Peyer's patch (tissue), 4 donors: ENCODE data around the gene CELF4. TPM values are rescaled to one million over a fixed set of nuclear protein-coding genes. Genes with fewer than 3 reads are reported as not detected.

ENCODE experiments used
- DNase-seq, 3 donors: peaks; one replicate each; pipeline ENCODE4 v3.0.0-alpha.2; 2017 to 2019
- H3K27ac ChIP-seq, 4 donors: fragments of 200-600 bp; sonication (generic); one replicate each; pipeline ENCODE4 v1.5.1; 2016 to 2019
- H3K27me3 ChIP-seq, 2 donors: fragments of 200-600 bp; sonication (generic); one replicate each; pipeline ENCODE4 v1.5.1; 2019
- H3K36me3 ChIP-seq, 3 donors: fragments of 200-600 bp; sonication (generic); one replicate each; pipeline ENCODE4 v1.5.1; 2016 to 2019
- H3K4me1 ChIP-seq, 4 donors: fragments of 200-600 bp; sonication (generic); one replicate each; pipeline ENCODE4 v1.5.1; 2016 to 2019
- H3K4me3 ChIP-seq, 4 donors: fragments of 200-600 bp; sonication (generic); 1 replicate in 3 of 4; 2 replicates in 1 of 4; pipeline ENCODE4 v1.5.1; 2016 to 2019; ENCODE audit warnings: mild to moderate bottlenecking in 1 of 4
- H3K9me3 ChIP-seq, 4 donors: fragments of 200-600 bp; sonication (generic); one replicate each; pipeline ENCODE4 v1.5.1; 2016 to 2019; ENCODE audit warnings: mild to moderate bottlenecking in 1 of 4
- CTCF ChIP-seq, 6 experiments: fragments of 450-650 bp in 4 of 6; fragments of 200-600 bp in 2 of 6; sonication (generic) in 1 of 6; IDR thresholded peaks; one replicate each; pipeline ENCODE4 v1.5.1; 2017 to 2019; ENCODE audit warnings: antibody characterized with exemption in 6 of 6, mild to moderate bottlenecking in 3 of 6, moderate library complexity in 1 of 6
- POLR2A ChIP-seq, 2 donors: fragments of 450-650 bp; IDR thresholded peaks; one replicate each; pipeline ENCODE4 v1.5.1; 2017; ENCODE audit warnings: antibody characterized with exemption in 2 of 2, mild to moderate bottlenecking in 2 of 2, moderate library complexity in 2 of 2
- total RNA-seq, 4 donors: library from RNA; depleted of rRNA; stranded (reverse); fragments of >200 nt; gene quantifications; one replicate each; pipeline ENCODE4 v1.1.0, GENCODE V29; 2016

CELF4 gene
- total RNA-seq, 4 donors from 2014 or later, result 0.35 to 4.8 TPM; not detected in 2

- DNase-seq, result no peak
- no peak overlapping the region for H3K27ac ChIP-seq
- H3K36me3 ChIP-seq, result no peaks in the 10 kb centered on the region
- H3K27me3 ChIP-seq, result no peaks in the 10 kb centered on the region
- no peak for TF ChIP-seq POLR2A (IDR thresholded peaks at IDR 0.05)
- H3K4me3 ChIP-seq, result no peak overlapping the region
- no peaks in the 10 kb centered on the region for H3K4me1 ChIP-seq
- H3K9me3 ChIP-seq, result no peaks in the 10 kb centered on the region
Measured at GRCh38 chr18:37260367-37261093, 305.1 kb downstream of the CELF4 start.

- Histone ChIP-seq H3K36me3 (no peaks in the 10 kb centered on the region), H3K4me3 (no peak overlapping the region), H3K27ac (no peak overlapping the region), H3K4me1 (peaks cover 0 to under 1% (median 0%) of the 10 kb centered on the region in 4 donors), H3K9me3 (no peaks in the 10 kb centered on the region), H3K27me3 (no peaks in the 10 kb centered on the region)
- DNase-seq, result no peak
- TF ChIP-seq CTCF (IDR thresholded peaks at IDR 0.05) (no peak), POLR2A (IDR thresholded peaks at IDR 0.05) (no peak)
Measured at GRCh38 chr18:37259711-37260110, 305.9 kb downstream of the CELF4 start.

- no peaks in the 10 kb centered on the region for H3K27me3 ChIP-seq
Measured at GRCh38 chr18:37258819-37259218, 306.8 kb downstream of the CELF4 start.

GRCh38 chr18:37258131-37258530, 307.5 kb downstream of the CELF4 start:
- Histone ChIP-seq H3K9me3 (no peaks in the 10 kb centered on the region), H3K27ac (no peak overlapping the region), H3K4me1 (peaks cover 0 to 15% (median 6%) of the 10 kb centered on the region in 4 donors), H3K4me3 (no peak overlapping the region), H3K27me3 (no peaks in the 10 kb centered on the region), H3K36me3 (no peaks in the 10 kb centered on the region)
- no peak for TF ChIP-seq POLR2A (IDR thresholded peaks at IDR 0.05)
- no peak for TF ChIP-seq CTCF (IDR thresholded peaks at IDR 0.05)
- DNase-seq, result no peak

More at GRCh38 chr18:37258819-37259218, 306.8 kb downstream of the CELF4 start:
- Histone ChIP-seq H3K4me3 (no peak overlapping the region), H3K36me3 (no peaks in the 10 kb centered on the region), H3K9me3 (no peaks in the 10 kb centered on the region), H3K4me1 (peaks cover 0 to 8% (median 4%) of the 10 kb centered on the region in 4 donors), H3K27ac (no peak overlapping the region)
- TF ChIP-seq POLR2A (IDR thresholded peaks at IDR 0.05) (no peak), CTCF (IDR thresholded peaks at IDR 0.05) (no peak)
- no peak for DNase-seq

- Histone ChIP-seq H3K27me3 (no peaks in the 10 kb centered on the region), H3K4me3 (no peak overlapping the region), H3K27ac (no peak overlapping the region), H3K4me1 (peaks cover 0 to 15% (median 6%) of the 10 kb centered on the region in 4 donors), H3K36me3 (no peaks in the 10 kb centered on the region), H3K9me3 (no peaks in the 10 kb centered on the region)
- DNase-seq, result peak in 1 of 3 donors; percentile 23
- TF ChIP-seq POLR2A (IDR thresholded peaks at IDR 0.05) (no peak), CTCF (IDR thresholded peaks at IDR 0.05) (no peak)
Measured at GRCh38 chr18:37254973-37255372, 310.6 kb downstream of the CELF4 start.

- Histone ChIP-seq H3K36me3 (no peaks in the 10 kb centered on the region), H3K4me1 (peaks cover 0 to 15% (median 6%) of the 10 kb centered on the region in 4 donors), H3K27ac (no peak overlapping the region), H3K9me3 (no peaks in the 10 kb centered on the region), H3K27me3 (no peaks in the 10 kb centered on the region), H3K4me3 (peak overlapping the region in 3 of 4 donors; percentile 42 to 56 (median 53))
- TF ChIP-seq CTCF (IDR thresholded peaks at IDR 0.05) (no peak), POLR2A (IDR thresholded peaks at IDR 0.05) (no peak)
- peak in 1 of 3 donors; percentile 37 for DNase-seq
Measured at GRCh38 chr18:37254236-37254754, 311.3 kb downstream of the CELF4 start.
